HEK293 (cell line): Measurements from ENCODE around the gene S100A4.

Experiments
- ATF2 ChIP-seq: fragments of 450-650 bp; formaldehyde crosslinking; IDR thresholded peaks from 2 replicates; pipeline ENCODE4 v1.5.1; 2016; ENCODE audit warnings: missing biosample characterization, missing genetic modification characterization, low read depth
- CTCF ChIP-seq: fragments of 450-650 bp; formaldehyde crosslinking; IDR thresholded peaks from 2 replicates; pipeline ENCODE4 v1.5.1; 2016; ENCODE audit warnings: missing biosample characterization, missing genetic modification characterization
- GLI4 ChIP-seq: fragments of 450-650 bp; formaldehyde crosslinking; IDR thresholded peaks from 2 replicates; pipeline ENCODE4 v1.5.1; 2016; ENCODE audit warnings: missing biosample characterization, missing genetic modification characterization
- PATZ1 ChIP-seq: fragments of 450-650 bp; formaldehyde crosslinking; IDR thresholded peaks from 2 replicates; pipeline ENCODE4 v1.5.1; 2016; ENCODE audit warnings: missing biosample characterization, missing genetic modification characterization
- ZIC2 ChIP-seq: fragments of 450-650 bp; formaldehyde crosslinking; IDR thresholded peaks from 2 replicates; pipeline ENCODE4 v1.5.1; 2016; ENCODE audit warnings: missing biosample characterization, missing genetic modification characterization
- ZNF114 ChIP-seq: fragments of 450-650 bp; formaldehyde crosslinking; IDR thresholded peaks from 2 replicates; pipeline ENCODE4 v1.5.0; 2017; ENCODE audit warnings: missing biosample characterization, missing genetic modification characterization
- ZNF133 ChIP-seq: fragments of 450-650 bp; formaldehyde crosslinking; IDR thresholded peaks from 2 replicates; pipeline ENCODE4 v1.5.1; 2016; ENCODE audit warnings: missing biosample characterization, missing genetic modification characterization
- ZNF223 ChIP-seq: fragments of 450-650 bp; formaldehyde crosslinking; IDR thresholded peaks from 2 replicates; pipeline ENCODE4 v1.5.1; 2016; ENCODE audit warnings: missing biosample characterization, missing genetic modification characterization
- ZNF24 ChIP-seq: fragments of 450-650 bp; formaldehyde crosslinking; IDR thresholded peaks from 2 replicates; pipeline ENCODE4 v1.5.1; 2016; ENCODE audit warnings: missing biosample characterization, missing genetic modification characterization
- ZNF670 ChIP-seq: fragments of 450-650 bp; formaldehyde crosslinking; IDR thresholded peaks from 2 replicates; pipeline ENCODE4 v1.5.1; 2016; ENCODE audit warnings: missing biosample characterization, missing genetic modification characterization, low read depth
- ZNF776 ChIP-seq: fragments of 450-650 bp; formaldehyde crosslinking; IDR thresholded peaks from 2 replicates; pipeline ENCODE4 v1.5.0; 2017; ENCODE audit warnings: missing biosample characterization, missing genetic modification characterization, borderline replicate concordance

- TF ChIP-seq ZNF670 (tag by site-specific recombination) (no peak), GLI4 (tag by site-specific recombination) (no peak), CTCF (no peak), ATF2 (tag by site-specific recombination) (no peak), ZNF24 (no peak), PATZ1 (tag by site-specific recombination) (no peak), ZNF114 (tag by site-specific recombination) (no peak), ZNF133 (tag by site-specific recombination) (no peak), ZNF223 (tag by site-specific recombination) (no peak), ZNF776 (tag by site-specific recombination) (no peak), ZIC2 (tag by site-specific recombination) (no peak)
These were observed 38.4 kb upstream of the S100A4 start for GRCh38 chr1:153583976-153584375.
